GM12891 (cell line): ENCODE measurements around the gene MTAP.

ENCODE experiments used
- POLR2A ChIP-seq: IDR thresholded peaks from 2 replicates; pipeline ENCODE4 v1.6.1; 2011; ENCODE audit warnings: low read depth, low read length, control low read depth
- POLR2AphosphoS5 ChIP-seq: IDR thresholded peaks from 2 replicates; pipeline ENCODE4 v1.6.1; 2011; ENCODE audit warnings: low read depth, low read length, control low read depth
- TAF1 ChIP-seq: IDR thresholded peaks from 2 replicates; pipeline ENCODE4 v1.6.1; 2011; ENCODE audit warnings: low read depth, low read length, control low read depth

- TF ChIP-seq POLR2AphosphoS5 (no peak), POLR2A (no peak), TAF1 (no peak)
Measured at GRCh38 chr9:21889673-21890072, 87.2 kb downstream of the MTAP start.
